HepG2 (cell line): ENCODE measurements around the gene ZCCHC24. TPM values are rescaled to one million over a fixed set of nuclear protein-coding genes. Genes with fewer than 3 reads are reported as not detected.

Source experiments
- BHLHE40 ChIP-seq: IDR thresholded peaks from 2 replicates; pipeline ENCODE4 v1.6.1; 2011; ENCODE audit warnings: low read length, improper control_type of control experiment
- KLF11 ChIP-seq: IDR thresholded peaks from 2 replicates; pipeline ENCODE4 v1.6.1; 2016; ENCODE audit warnings: missing compliant biosample characterization
- PAWR ChIP-seq: sonication (generic); formaldehyde crosslinking; IDR thresholded peaks from 2 replicates; pipeline ENCODE4 v1.4.0; 2020; ENCODE audit warnings: missing genetic modification reagents, mild to moderate bottlenecking, borderline replicate concordance
- PPARG ChIP-seq: conservative IDR thresholded peaks from 2 replicates; pipeline ENCODE4 v1.6.1; 2016; ENCODE audit warnings: missing biosample characterization, missing genetic modification reagents
- SALL1 ChIP-seq: sonication (generic); formaldehyde crosslinking; IDR thresholded peaks from 2 replicates; pipeline ENCODE4 v1.8.0; 2022; ENCODE audit warnings: mild to moderate bottlenecking, missing genetic modification reagents
- SMAD3 ChIP-seq: sonication (generic); formaldehyde crosslinking; IDR thresholded peaks from 2 replicates; pipeline ENCODE4 v1.4.0; 2020; ENCODE audit warnings: missing genetic modification reagents
- TCF12 ChIP-seq, 2 experiments: fragments of 450-650 bp in 1 of 2; sonication (generic) in 1 of 2; formaldehyde crosslinking in 1 of 2; IDR thresholded peaks; 2 replicates each; pipeline versions ENCODE4 v1.6.1 to v1.8.0; 2017 to 2022; ENCODE audit warnings: antibody characterized with exemption in 1 of 2, mild to moderate bottlenecking in 1 of 2, missing genetic modification reagents in 1 of 2, moderate library complexity in 1 of 2
- ZNF207 ChIP-seq: fragments of 450-650 bp; IDR thresholded peaks from 2 replicates; pipeline ENCODE4 v1.6.1; 2016; ENCODE audit warnings: antibody characterized with exemption, borderline replicate concordance
- ZNF33B ChIP-seq: sonication (generic); formaldehyde crosslinking; IDR thresholded peaks from 2 replicates; pipeline ENCODE4 v1.5.1; 2020; ENCODE audit warnings: mild to moderate bottlenecking, missing genetic modification reagents
- ZNF367 ChIP-seq: sonication (generic); formaldehyde crosslinking; IDR thresholded peaks from 2 replicates; pipeline ENCODE4 v1.4.0; 2020; ENCODE audit warnings: missing genetic modification reagents, borderline replicate concordance
- ZNF556 ChIP-seq: sonication (generic); formaldehyde crosslinking; IDR thresholded peaks from 2 replicates; pipeline ENCODE4 v1.4.0; 2020; ENCODE audit warnings: mild to moderate bottlenecking, missing genetic modification reagents, borderline replicate concordance
- ZNF75D ChIP-seq: sonication (generic); formaldehyde crosslinking; IDR thresholded peaks from 2 replicates; pipeline ENCODE4 v1.8.1; 2023; ENCODE audit warnings: missing genetic modification reagents, mild to moderate bottlenecking, borderline replicate concordance
- ZSCAN20 ChIP-seq: sonication (generic); formaldehyde crosslinking; IDR thresholded peaks from 2 replicates; pipeline ENCODE4 v1.4.0; 2020; ENCODE audit warnings: missing genetic modification reagents, mild to moderate bottlenecking, borderline replicate concordance
- polyA plus RNA-seq, 8 experiments: library from polyadenylated mRNA; depleted of rRNA in 3 of 8; stranded (reverse) in 7 of 8; unstranded in 1 of 8; fragments of >200 nt; fragmentation: Illumina TruSeq in 4 of 8; extraction: Trizol in 4 of 8; gene quantifications; 2 replicates each; pipeline versions ENCODE4 v1.2.1 to v1.2.3, GENCODE V29; 2011 to 2016; ENCODE audit warnings: low read depth in 4 of 8, missing spikeins in 1 of 8, mixed read lengths in 1 of 8; ENCODE audit not compliant: insufficient read depth in 1 of 8
- total RNA-seq, 5 experiments: library from RNA; depleted of rRNA; stranded (reverse); fragments of >200 nt; fragmentation: Illumina TruSeq; extraction: Trizol; gene quantifications; 2 replicates each; pipeline ENCODE4 v1.2.3, GENCODE V29; 2016; ENCODE audit warnings: low read depth in 1 of 5
- TF ChIP-seq, protein P1 (sequence below): sonication (generic); formaldehyde crosslinking; IDR thresholded peaks from 2 replicates; pipeline ENCODE4 v1.4.0; 2020; ENCODE audit warnings: mild to moderate bottlenecking, missing genetic modification reagents, borderline replicate concordance
- TF ChIP-seq, protein P2 (sequence below): IDR thresholded peaks from 2 replicates; pipeline ENCODE4 v1.4.0; 2020; ENCODE audit warnings: mild to moderate bottlenecking, missing genetic modification reagents
- TF ChIP-seq, protein P3 (sequence below): sonication (generic); formaldehyde crosslinking; conservative IDR thresholded peaks from 2 replicates; pipeline ENCODE4 v1.5.0; 2020; ENCODE audit warnings: missing genetic modification reagents
- TF ChIP-seq, protein P4 (sequence below), 2 experiments: sonication (generic) in 1 of 2; formaldehyde crosslinking in 1 of 2; IDR thresholded peaks; 2 replicates each; pipeline versions ENCODE4 v1.5.1 to v1.6.1; 2011 to 2020; ENCODE audit warnings: borderline replicate concordance in 1 of 2, low read depth in 1 of 2, low read length in 1 of 2, mild to moderate bottlenecking in 1 of 2, missing genetic modification reagents in 1 of 2, moderate library complexity in 1 of 2

The ZCCHC24 gene
- total and polyA plus RNA-seq, 2 of the 13 experiments (the other 11 are each of a cell fraction or from before 2014, with no cell fraction given): 3.1 to 7.9 TPM

DNA sequence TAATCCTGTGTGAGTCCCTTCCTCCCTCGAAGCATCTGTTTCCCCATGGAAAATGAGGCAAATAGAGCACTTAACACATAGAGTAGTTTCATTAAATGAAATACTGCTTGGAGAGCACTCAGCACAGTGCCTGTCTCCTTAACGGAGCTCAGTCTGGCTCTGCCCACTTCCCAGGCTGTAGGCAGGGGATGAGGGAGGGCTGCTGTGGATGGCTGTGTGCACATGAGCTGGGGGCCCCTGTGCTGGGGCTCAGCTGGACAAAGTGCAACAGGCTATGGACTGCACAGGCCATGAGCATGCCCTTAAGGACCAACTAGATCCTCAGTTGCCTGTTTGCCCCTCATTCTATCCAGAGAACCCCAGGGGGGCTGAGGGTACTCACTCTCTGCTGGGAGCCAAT lies 14.5 kb downstream of the ZCCHC24 start (continued):
- TF ChIP-seq, protein P1, sequence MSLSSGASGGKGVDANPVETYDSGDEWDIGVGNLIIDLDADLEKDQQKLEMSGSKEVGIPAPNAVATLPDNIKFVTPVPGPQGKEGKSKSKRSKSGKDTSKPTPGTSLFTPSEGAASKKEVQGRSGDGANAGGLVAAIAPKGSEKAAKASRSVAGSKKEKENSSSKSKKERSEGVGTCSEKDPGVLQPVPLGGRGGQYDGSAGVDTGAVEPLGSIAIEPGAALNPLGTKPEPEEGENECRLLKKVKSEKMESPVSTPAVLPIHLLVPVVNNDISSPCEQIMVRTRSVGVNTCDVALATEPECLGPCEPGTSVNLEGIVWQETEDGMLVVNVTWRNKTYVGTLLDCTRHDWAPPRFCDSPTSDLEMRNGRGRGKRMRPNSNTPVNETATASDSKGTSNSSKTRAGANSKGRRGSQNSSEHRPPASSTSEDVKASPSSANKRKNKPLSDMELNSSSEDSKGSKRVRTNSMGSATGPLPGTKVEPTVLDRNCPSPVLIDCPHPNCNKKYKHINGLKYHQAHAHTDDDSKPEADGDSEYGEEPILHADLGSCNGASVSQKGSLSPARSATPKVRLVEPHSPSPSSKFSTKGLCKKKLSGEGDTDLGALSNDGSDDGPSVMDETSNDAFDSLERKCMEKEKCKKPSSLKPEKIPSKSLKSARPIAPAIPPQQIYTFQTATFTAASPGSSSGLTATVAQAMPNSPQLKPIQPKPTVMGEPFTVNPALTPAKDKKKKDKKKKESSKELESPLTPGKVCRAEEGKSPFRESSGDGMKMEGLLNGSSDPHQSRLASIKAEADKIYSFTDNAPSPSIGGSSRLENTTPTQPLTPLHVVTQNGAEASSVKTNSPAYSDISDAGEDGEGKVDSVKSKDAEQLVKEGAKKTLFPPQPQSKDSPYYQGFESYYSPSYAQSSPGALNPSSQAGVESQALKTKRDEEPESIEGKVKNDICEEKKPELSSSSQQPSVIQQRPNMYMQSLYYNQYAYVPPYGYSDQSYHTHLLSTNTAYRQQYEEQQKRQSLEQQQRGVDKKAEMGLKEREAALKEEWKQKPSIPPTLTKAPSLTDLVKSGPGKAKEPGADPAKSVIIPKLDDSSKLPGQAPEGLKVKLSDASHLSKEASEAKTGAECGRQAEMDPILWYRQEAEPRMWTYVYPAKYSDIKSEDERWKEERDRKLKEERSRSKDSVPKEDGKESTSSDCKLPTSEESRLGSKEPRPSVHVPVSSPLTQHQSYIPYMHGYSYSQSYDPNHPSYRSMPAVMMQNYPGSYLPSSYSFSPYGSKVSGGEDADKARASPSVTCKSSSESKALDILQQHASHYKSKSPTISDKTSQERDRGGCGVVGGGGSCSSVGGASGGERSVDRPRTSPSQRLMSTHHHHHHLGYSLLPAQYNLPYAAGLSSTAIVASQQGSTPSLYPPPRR (CRISPR knock-in tag): no peak
- TF ChIP-seq ZNF75D (CRISPR knock-in tag): no peak
- no peak for TF ChIP-seq PAWR (CRISPR knock-in tag)
- TF ChIP-seq ZNF556 (CRISPR knock-in tag): peak; percentile 45; the same call in 1 of the 2 replicates
- no peak for TF ChIP-seq TCF12 (IDR thresholded peaks at IDR 0.05)
- no peak for TF ChIP-seq TCF12 (CRISPR knock-in tag; IDR thresholded peaks at IDR 0.05)
- no peak for TF ChIP-seq ZNF367
- TF ChIP-seq ZSCAN20 (CRISPR knock-in tag): no peak
- TF ChIP-seq, protein P2, sequence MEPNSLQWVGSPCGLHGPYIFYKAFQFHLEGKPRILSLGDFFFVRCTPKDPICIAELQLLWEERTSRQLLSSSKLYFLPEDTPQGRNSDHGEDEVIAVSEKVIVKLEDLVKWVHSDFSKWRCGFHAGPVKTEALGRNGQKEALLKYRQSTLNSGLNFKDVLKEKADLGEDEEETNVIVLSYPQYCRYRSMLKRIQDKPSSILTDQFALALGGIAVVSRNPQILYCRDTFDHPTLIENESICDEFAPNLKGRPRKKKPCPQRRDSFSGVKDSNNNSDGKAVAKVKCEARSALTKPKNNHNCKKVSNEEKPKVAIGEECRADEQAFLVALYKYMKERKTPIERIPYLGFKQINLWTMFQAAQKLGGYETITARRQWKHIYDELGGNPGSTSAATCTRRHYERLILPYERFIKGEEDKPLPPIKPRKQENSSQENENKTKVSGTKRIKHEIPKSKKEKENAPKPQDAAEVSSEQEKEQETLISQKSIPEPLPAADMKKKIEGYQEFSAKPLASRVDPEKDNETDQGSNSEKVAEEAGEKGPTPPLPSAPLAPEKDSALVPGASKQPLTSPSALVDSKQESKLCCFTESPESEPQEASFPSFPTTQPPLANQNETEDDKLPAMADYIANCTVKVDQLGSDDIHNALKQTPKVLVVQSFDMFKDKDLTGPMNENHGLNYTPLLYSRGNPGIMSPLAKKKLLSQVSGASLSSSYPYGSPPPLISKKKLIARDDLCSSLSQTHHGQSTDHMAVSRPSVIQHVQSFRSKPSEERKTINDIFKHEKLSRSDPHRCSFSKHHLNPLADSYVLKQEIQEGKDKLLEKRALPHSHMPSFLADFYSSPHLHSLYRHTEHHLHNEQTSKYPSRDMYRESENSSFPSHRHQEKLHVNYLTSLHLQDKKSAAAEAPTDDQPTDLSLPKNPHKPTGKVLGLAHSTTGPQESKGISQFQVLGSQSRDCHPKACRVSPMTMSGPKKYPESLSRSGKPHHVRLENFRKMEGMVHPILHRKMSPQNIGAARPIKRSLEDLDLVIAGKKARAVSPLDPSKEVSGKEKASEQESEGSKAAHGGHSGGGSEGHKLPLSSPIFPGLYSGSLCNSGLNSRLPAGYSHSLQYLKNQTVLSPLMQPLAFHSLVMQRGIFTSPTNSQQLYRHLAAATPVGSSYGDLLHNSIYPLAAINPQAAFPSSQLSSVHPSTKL (CRISPR knock-in tag): peak; percentile 12; the same call in 1 of the 2 replicates
- TF ChIP-seq SMAD3 (CRISPR knock-in tag): no peak
- TF ChIP-seq BHLHE40: 0 out of 2 replicates have a peak, but pooled peaks have one; percentile 26
- TF ChIP-seq ZNF33B (CRISPR knock-in tag): no peak
- no peak for TF ChIP-seq KLF11 (CRISPR knock-in tag)
- no peak for TF ChIP-seq ZNF207
- peak; percentile 51; the same call in 1 of the 2 replicates for TF ChIP-seq SALL1 (CRISPR knock-in tag)
- TF ChIP-seq, protein P3, sequence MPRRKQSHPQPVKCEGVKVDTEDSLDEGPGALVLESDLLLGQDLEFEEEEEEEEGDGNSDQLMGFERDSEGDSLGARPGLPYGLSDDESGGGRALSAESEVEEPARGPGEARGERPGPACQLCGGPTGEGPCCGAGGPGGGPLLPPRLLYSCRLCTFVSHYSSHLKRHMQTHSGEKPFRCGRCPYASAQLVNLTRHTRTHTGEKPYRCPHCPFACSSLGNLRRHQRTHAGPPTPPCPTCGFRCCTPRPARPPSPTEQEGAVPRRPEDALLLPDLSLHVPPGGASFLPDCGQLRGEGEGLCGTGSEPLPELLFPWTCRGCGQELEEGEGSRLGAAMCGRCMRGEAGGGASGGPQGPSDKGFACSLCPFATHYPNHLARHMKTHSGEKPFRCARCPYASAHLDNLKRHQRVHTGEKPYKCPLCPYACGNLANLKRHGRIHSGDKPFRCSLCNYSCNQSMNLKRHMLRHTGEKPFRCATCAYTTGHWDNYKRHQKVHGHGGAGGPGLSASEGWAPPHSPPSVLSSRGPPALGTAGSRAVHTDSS (CRISPR knock-in tag): no peak
- TF ChIP-seq PPARG (CRISPR knock-in tag): no peak
- TF ChIP-seq, protein P4, sequence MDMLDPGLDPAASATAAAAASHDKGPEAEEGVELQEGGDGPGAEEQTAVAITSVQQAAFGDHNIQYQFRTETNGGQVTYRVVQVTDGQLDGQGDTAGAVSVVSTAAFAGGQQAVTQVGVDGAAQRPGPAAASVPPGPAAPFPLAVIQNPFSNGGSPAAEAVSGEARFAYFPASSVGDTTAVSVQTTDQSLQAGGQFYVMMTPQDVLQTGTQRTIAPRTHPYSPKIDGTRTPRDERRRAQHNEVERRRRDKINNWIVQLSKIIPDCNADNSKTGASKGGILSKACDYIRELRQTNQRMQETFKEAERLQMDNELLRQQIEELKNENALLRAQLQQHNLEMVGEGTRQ (IDR thresholded peaks at IDR 0.05; ENCODE audit: low read depth, low read length): no peak
- TF ChIP-seq, protein P4 (CRISPR knock-in tag; IDR thresholded peaks at IDR 0.05; ENCODE audit: borderline replicate concordance): no peak
